Endometrium (tissue), 2 donors: ENCODE data around the gene COL28A1.
"Not testable (repeated sequence)": the region's sequence is repeated elsewhere in the genome, so short reads cannot be mapped to it uniquely, and the experiment has no call there.

Experiments
- FAIRE-seq: peaks from 2 replicates; lab custom pipeline; 2012; peaks lifted over from hg19 to GRCh38; lab: Jason Lieb, UNC
- donor health status: control.
- donor health status: control.

The COL28A1 gene

GRCh38 chr7:7561591-7561990 is 25.9 kb upstream of the COL28A1 start:
- FAIRE-seq: not testable (repeated sequence)

- no peak for FAIRE-seq
Measured at GRCh38 chr7:7557252-7557651, 21.6 kb upstream of the COL28A1 start.

DNA sequence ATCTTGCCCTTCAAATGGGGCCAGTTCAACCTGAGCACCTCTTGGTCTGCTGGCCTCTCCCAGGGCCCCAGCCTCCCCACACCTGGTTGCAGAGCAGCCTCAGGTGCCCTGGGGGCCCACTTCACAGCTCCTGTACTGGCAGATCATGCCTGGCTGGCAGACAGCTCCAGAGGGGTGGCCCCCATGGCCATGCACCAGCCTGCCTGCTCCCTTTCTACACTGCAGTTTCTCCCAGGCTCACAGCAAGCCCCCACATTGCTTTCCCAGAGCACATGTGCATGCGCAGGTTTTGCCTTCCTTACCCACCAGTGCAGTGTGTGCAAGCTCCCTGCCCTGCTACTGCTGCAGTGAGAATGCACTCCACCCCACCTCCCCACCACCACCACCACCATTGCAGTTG is 21.2 kb upstream of the COL28A1 start:
- FAIRE-seq: no peak

GRCh38 chr7:7554649-7555575 is 19.2 kb upstream of the COL28A1 start:
- FAIRE-seq: no peak

DNA sequence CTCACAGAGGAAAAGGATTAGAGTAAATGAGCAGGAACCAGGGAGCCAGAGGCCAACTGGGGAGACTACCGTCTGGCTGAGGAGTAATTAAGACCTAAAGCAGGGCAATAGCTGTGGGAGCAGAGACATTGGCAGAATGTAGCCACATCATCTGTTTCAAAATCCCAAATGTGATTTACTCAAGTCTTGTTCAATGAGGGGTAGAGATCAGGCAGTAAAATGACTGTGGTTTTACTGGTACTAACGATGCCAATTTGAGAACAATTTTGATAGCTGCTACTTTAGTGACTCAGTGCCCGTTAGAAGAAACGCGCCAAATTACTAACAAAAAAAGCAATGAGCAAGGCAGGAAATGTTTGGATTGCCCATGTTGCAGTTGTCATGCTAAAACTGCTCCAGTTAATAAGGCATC is 18.4 kb upstream of the COL28A1 start:
- FAIRE-seq: no peak

DNA sequence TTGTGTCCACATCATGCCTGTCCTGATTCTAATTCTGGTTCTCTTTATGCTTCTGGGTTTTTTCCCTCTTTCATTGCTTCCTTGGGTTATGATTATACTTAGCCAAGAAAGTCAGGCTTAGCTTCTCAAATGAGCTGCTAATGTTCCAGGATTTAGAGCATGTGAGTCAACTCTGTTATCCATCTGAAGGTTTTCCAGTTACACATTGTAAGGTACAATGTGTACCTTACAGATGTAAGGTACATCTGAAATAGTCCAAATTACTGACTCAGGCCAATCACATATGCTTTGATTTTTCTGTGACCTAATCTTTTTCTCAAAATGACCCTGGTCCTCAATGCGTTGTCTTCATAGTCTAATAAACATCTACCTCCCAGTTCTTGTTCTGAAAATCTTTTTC is 17.7 kb upstream of the COL28A1 start:
- no peak for FAIRE-seq

DNA sequence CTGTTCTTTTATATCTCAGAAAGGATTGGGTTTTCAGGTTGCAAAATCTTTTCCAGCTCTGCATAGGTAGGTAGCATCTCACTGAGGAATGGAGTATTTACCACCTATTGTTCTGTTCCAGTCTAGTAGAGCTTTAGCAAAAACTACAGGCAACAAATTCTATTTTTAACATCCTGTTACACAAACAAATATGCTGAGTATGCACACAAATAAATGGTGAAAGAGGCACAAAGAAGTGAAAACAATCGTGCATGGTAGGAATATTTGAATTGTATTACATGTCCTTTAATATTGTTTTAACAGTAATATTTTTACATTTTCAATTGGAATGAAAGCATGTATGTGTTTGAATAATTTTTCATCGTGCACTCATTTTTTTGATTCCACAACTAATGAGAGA is 16.5 kb upstream of the COL28A1 start:
- FAIRE-seq: no peak

DNA sequence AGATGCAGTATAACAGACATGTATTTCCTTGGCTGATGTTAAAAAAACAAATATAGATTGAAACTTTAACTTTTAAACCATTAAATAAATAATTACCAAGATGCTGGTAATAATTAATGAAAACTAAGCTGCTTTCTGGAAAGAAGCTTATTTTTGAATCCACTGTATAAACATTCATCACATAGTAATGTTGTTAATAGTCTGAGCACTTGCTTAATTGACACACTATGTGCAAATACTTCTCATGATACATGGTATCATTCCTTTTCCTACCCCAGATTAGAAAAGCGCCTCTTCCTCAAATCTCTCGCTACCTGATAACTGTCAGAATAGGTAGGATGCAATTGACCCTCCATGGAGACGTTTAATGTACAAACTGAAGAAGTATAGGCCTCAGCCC is 15.0 kb upstream of the COL28A1 start:
- FAIRE-seq: no peak

- FAIRE-seq: no peak
Measured at GRCh38 chr7:7548407-7548806, 12.7 kb upstream of the COL28A1 start.

- no peak for FAIRE-seq
Measured at GRCh38 chr7:7542251-7542835, 6.7 kb upstream of the COL28A1 start.

- FAIRE-seq: no peak
Measured at GRCh38 chr7:7539711-7540110, 4.0 kb upstream of the COL28A1 start.

GRCh38 chr7:7539152-7539551 is 3.5 kb upstream of the COL28A1 start:
- no peak for FAIRE-seq

DNA sequence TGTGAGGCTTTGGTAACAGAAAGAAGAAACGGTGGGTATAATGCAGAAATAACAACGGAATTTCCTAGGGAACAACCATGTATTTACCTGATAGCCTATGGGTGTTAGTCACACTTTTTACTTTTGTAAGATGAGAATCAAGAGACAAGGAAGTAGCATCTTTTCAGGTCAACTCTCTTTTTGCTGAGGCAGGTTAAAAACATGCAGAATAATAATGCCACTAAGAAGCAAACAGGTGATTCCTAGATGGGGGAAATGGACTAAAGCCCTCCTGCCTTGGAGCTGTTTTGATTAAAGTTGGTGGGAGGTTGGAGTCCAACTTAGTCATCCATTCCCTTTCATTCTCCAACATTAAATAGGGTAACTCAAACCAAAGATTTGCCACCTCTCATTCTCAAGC is 2.0 kb upstream of the COL28A1 start:
- FAIRE-seq: no peak

DNA sequence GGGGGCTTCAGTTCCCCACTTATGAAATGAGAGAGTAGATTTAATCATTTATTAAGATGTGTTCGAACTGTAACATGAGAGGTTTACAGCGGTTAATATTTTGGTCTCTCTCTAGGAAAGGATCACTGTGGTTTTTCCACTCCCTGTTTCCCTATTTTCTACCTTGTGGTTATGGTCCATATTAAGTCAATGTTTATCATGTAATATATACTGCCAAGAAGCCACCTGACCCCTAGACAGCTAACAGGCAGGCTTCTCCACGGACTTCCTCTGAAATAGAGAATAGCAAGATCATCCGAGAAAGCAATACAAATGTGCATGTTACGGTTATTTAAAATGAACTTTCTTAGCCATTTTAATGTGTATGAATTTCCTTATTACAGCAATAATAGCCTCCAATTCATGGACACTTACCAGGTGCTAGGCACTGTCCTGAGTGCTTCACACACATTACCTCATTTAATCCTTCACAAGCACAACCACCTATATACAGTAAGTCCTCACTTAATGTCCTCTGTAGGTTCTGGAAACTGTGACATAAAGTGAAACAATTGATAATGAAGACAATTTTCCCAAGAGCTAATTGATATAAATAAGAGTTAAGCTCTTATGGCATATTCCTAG is 835 bp upstream of the COL28A1 start:
- FAIRE-seq: no peak

DNA sequence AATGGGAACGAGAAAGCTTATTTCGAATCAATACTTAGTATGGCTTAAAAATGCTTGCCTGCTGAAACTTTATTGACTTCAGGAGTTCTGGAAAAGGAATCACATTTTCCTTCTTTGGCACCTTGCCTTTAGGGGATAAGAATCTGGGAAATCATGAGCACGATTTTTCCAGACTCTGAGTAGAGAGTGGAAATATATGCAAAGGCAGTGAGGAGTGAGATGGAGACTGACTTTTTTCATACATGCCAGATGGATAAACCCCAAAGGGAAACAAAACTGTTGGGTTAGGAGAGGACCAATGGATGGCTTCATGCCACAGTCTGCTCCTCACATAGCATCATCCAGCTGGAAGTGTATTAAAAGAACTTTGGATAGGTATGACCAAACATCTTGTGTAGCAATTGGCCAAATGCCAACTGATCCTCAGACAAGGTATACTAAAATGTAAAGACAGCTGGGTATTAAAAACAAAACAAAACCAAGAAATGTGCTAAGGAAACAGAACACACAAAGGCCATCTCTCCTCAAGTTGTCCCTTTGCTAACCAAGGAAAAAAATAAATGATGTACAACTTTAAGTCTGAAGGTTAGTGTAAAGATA is 1.7 kb downstream of the COL28A1 start:
- no peak for FAIRE-seq

GRCh38 chr7:7529328-7529727 is 6.3 kb downstream of the COL28A1 start:
- no peak for FAIRE-seq

DNA sequence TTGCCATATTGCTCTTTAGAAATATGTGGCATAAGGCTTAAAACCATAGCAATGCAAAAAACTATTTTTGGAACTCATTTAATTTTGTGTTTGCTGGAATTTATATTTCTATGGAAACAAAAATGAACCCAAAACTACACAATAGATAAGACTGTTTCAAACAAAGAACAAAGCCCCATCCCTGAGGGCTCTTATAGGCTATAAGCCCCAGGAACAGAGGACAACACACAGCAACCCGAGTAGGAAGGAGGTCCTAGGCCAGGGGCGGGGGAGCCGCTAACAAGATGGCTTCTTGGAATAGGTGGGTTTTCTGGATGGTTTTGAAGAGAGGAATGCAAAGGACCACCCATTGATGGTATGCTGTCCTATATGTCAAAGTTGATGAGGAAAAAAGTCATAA is 8.6 kb downstream of the COL28A1 start:
- FAIRE-seq: no peak

- FAIRE-seq: no peak
Measured at GRCh38 chr7:7526006-7526405, 9.7 kb downstream of the COL28A1 start.

DNA sequence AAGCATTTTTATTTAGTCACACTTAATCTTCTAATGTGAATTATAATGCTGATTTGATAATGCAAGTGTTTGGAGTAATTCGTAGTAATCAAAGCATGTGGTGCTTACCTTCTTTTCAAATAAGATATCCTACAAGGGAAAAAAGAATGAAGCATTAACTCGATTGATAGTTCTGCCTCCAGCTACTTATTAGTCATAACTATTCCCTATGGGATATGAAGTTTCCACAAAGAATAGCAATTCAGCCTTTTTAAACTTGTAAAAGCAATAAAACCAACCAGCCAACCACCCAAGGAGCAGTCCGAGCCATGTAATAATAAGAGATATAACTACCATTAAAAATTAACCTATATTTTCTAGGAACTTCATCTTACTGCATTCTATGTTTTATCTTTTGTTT is 11.6 kb downstream of the COL28A1 start:
- no peak for FAIRE-seq

DNA sequence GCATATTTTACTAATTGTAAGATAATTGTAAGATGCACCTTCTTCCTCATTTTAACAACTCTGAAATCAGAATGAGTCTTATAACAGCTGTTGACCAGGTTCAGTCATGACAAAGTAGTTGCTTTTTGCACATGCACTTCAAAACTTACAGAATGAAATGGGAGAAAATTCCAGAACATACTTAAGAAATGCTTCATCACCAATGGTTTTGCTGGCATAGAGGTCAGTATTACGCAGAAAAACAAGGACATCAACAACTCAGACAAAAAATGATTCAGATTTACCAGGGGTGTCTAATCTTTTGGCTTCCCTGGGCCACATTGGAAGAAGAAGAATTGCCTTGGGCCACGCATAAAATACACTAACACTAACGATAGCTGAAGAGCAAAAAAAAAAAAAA is 13.3 kb downstream of the COL28A1 start:
- no peak for FAIRE-seq

DNA sequence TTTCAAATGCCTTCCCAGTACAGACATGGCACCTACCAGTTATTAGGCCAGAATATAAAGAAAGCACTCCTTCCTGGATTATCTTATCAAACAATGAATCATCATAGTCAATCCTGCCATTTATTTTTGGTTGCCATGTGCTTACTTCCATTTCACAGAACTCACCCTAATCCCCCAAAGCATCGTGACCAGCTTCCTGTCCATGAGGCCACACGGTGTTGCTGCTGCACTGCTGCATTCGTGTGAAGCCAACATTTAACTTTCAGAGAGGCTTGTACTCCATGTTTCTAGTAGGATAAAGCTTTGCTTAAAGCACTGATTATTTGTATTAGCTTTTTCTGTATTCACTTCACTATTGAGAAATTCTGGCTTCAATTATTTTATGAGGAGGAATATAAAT is 14.4 kb downstream of the COL28A1 start:
- no peak for FAIRE-seq

- no peak for FAIRE-seq
Measured at GRCh38 chr7:7519528-7519927, 16.1 kb downstream of the COL28A1 start.

GRCh38 chr7:7519056-7519455 is 16.6 kb downstream of the COL28A1 start:
- no peak for FAIRE-seq
